ENCODE measurements around the gene BRSK2. TPM values are rescaled to one million over a fixed set of nuclear protein-coding genes. Genes with fewer than 3 reads are reported as not detected.
A peak's percentile ranks its signal among the peaks of the same experiment; 100 is the strongest.

Gene BRSK2
- total RNA-seq, 1 donor from 2014 or later = 1.0 TPM

DNA sequence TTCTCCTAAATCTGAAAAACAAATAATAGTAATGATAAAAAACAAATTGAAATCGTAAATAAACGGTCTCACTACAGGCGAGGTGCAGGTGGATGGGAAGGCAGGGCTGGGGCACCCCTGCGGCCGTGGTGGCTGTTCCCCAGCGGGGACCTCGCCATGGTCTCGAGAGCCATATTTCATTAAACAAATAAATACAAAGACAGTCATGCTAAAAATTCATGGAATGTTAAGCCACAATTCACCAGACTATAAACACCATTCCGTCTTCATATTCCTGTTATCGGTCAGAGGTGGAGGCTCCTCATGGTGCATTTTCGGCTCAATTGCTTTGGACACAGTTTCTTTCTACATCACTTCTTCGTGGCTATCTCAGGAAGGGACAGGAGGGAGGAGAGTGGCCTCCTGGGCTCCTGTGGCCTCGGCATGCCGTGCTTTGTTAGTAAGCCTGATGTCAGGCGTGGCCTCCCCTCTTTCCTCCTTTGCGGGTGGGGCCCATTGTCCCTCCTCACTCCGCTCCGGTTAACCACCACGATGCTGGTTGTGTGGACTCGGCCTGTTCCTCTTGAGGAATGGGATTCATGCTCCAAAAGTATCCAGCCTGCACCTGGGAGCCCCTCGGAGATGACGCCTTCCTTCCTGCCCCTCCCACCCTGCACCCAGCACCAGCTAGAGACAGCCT, 16.1 kb upstream of the BRSK2 start:
- Histone ChIP-seq H3K9ac (ENCODE audit: low read depth in 1 of 3, low read length in 3 of 3) (no peak overlapping the region), H3K4me3 (ENCODE audit: low read length in 3 of 3) (no peak overlapping the region), H3K27me3 (ENCODE audit: control insufficient read depth in 3 of 3, insufficient read depth in 3 of 3, low read length in 3 of 3) (peaks cover 32 to 73% (median 60%) of the 10 kb centered on the region in 3 donors), H3K4me1 (ENCODE audit: control insufficient read depth in 3 of 3, insufficient read depth in 3 of 3, low read length in 3 of 3) (no peaks in the 10 kb centered on the region), H3K36me3 (ENCODE audit: control insufficient read depth in 3 of 3, insufficient read depth in 3 of 3, low read length in 3 of 3) (no peaks in the 10 kb centered on the region), H3K27ac (ENCODE audit: low read depth, low read length) (no peak overlapping the region), H3K9me3 (ENCODE audit: control insufficient read depth in 3 of 3, low read length in 3 of 3) (no peaks in the 10 kb centered on the region)

DNA sequence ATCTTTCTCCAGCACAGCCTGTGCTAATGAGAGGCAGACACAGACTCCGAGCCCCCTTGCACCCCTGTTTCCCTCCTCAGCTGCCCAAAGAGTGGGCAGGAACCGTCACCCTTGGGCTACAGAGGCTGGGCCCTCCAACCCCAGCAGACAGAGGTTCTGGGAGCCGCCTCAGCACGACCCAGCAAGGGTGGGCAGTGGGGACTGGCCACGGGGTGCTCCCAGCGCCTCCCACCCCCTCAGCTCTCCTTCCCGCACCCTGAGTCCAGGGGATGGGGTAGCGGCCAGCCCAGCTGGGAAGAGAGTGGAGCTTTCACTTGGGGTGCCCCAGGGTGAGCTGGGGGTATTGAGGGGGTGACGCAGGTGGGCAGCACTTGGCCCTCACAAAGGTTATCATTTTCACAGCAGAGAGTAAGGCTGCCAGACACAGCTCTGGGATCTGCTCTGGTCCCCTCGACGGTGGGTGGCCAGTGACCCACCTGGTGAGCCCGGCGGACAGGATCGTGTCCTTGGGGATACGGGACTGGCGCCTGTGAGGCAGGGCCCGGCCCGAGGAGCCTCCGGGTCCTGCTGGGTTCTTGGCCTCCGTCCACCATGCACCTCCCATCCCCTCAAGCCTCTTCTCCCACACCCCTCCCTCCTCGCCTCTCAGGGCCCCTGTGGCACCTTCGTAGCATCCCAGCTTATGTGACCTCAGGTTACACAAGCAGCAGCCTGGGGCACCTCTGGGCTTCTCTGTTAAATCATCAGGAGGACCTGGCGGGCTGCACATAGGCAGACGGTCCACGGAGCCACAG, 14.4 kb upstream of the BRSK2 start:
- Histone ChIP-seq H3K27ac (ENCODE audit: low read depth, low read length) (no peak overlapping the region), H3K36me3 (ENCODE audit: control insufficient read depth in 3 of 3, insufficient read depth in 3 of 3, low read length in 3 of 3) (no peaks in the 10 kb centered on the region), H3K9ac (ENCODE audit: low read depth in 1 of 3, low read length in 3 of 3) (no peak overlapping the region), H3K9me3 (ENCODE audit: control insufficient read depth in 3 of 3, low read length in 3 of 3) (peaks cover 0 to 1% (median 0%) of the 10 kb centered on the region in 3 donors), H3K4me1 (ENCODE audit: control insufficient read depth in 3 of 3, insufficient read depth in 3 of 3, low read length in 3 of 3) (no peaks in the 10 kb centered on the region), H3K4me3 (ENCODE audit: low read length in 3 of 3) (no peak overlapping the region), H3K27me3 (ENCODE audit: control insufficient read depth in 3 of 3, insufficient read depth in 3 of 3, low read length in 3 of 3) (peaks cover 25 to 58% (median 46%) of the 10 kb centered on the region in 3 donors)

DNA sequence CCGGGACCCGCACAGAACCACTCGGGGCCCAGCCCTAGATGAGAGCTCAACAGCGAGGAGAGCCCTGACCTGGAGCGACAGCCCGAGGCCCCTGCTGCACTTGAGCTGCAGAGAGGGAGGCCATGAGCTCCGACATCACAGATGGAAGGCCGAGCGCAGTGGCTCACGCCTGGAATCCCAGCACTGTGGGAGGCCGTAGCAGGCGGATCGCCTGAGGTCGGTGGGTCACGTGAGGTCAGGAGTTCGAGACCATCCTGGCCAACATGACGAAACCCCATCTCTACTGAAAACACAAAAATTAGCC, 13.8 kb upstream of the BRSK2 start:
- Histone ChIP-seq H3K36me3 (ENCODE audit: control insufficient read depth in 3 of 3, insufficient read depth in 3 of 3, low read length in 3 of 3) (no peaks in the 10 kb centered on the region), H3K4me3 (ENCODE audit: low read length in 3 of 3) (no peak overlapping the region), H3K4me1 (ENCODE audit: control insufficient read depth in 3 of 3, insufficient read depth in 3 of 3, low read length in 3 of 3) (no peaks in the 10 kb centered on the region), H3K27me3 (ENCODE audit: control insufficient read depth in 3 of 3, insufficient read depth in 3 of 3, low read length in 3 of 3) (peaks cover 20 to 53% (median 40%) of the 10 kb centered on the region in 3 donors), H3K9me3 (ENCODE audit: control insufficient read depth in 3 of 3, low read length in 3 of 3) (peaks cover 0 to 3% (median 0%) of the 10 kb centered on the region in 3 donors), H3K27ac (ENCODE audit: low read depth, low read length) (no peak overlapping the region), H3K9ac (ENCODE audit: low read depth in 1 of 3, low read length in 3 of 3) (no peak overlapping the region)

DNA sequence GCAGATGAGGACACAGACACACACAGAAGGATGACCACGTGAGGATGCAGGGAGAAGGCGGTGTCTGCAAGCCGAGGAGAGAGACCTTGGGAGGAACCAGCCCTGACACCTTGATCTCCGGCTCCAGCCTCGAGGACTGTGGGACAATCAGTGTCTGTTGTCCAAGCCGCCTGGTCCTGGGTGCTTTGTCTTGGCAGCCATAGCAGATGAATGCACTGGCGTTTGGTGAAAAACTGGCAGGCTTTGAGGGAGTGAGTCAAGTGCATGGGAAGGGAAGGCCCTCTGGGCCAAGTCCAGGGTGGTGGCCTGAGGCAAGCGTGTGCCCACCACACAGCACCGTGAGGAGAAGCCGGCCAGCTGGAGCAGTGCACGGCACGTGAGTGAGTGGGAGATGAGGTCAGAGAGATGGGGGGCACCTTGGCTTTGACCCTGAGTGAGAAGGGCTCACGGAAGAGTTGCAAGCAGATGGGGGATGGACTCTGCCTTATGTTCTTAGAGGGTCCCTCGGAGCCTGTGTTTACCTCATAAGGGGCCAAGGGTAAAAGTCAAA, 12.4 kb upstream of the BRSK2 start:
- H3K36me3 ChIP-seq (ENCODE audit: control insufficient read depth in 3 of 3, insufficient read depth in 3 of 3, low read length in 3 of 3) = no peaks in the 10 kb centered on the region
- peaks cover 23 to 45% (median 42%) of the 10 kb centered on the region in 3 donors for H3K27me3 ChIP-seq (ENCODE audit: control insufficient read depth in 3 of 3, insufficient read depth in 3 of 3, low read length in 3 of 3)
- H3K4me1 ChIP-seq (ENCODE audit: control insufficient read depth in 3 of 3, insufficient read depth in 3 of 3, low read length in 3 of 3) = no peaks in the 10 kb centered on the region
- no peak overlapping the region for H3K27ac ChIP-seq (ENCODE audit: low read depth, low read length)
- no peak overlapping the region for H3K9ac ChIP-seq (ENCODE audit: low read depth in 1 of 3, low read length in 3 of 3)
- H3K4me3 ChIP-seq (ENCODE audit: low read length in 3 of 3) = no peak overlapping the region
- peaks cover 0 to 3% (median 0%) of the 10 kb centered on the region in 3 donors for H3K9me3 ChIP-seq (ENCODE audit: control insufficient read depth in 3 of 3, low read length in 3 of 3)

DNA sequence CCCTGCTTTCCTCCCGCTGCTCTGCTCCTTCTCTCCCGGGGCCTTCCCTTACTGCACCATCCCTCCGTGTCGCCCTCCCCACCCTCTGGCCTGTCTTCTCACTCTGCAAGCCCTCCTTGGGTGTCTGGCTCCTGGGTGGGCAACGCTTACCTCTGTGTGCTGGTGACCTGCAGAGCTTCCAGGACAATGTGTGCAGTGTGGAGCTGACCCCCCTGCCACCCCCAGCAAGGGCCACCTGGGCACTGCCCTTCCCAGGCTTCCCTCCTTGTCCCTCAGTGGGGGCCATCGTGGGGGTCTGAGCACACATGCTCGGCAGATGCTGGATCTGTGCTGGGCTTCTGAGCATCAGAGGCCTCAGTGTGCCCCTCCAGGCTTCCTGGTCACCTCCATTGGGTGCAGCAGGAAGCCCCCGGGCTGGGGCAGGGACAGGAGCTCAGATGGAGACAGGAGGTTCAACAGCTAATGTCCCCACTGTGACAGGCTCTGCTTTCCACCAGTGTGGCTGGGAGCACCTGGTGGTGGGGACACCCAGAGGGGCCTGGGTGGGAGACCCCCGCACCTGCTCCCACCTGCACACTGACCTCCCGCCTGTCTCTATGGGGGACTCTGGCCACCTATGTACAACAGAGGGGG, 7.8 kb upstream of the BRSK2 start:
- Histone ChIP-seq H3K9me3 (ENCODE audit: control insufficient read depth in 3 of 3, low read length in 3 of 3) (peaks cover 0 to 3% (median 0%) of the 10 kb centered on the region in 3 donors), H3K36me3 (ENCODE audit: control insufficient read depth in 3 of 3, insufficient read depth in 3 of 3, low read length in 3 of 3) (no peaks in the 10 kb centered on the region), H3K27me3 (ENCODE audit: control insufficient read depth in 3 of 3, insufficient read depth in 3 of 3, low read length in 3 of 3) (peaks cover 13 to 33% (median 25%) of the 10 kb centered on the region in 3 donors), H3K4me3 (ENCODE audit: low read length in 3 of 3) (no peak overlapping the region), H3K9ac (ENCODE audit: low read depth in 1 of 3, low read length in 3 of 3) (no peak overlapping the region), H3K27ac (ENCODE audit: low read depth, low read length) (no peak overlapping the region), H3K4me1 (ENCODE audit: control insufficient read depth in 3 of 3, insufficient read depth in 3 of 3, low read length in 3 of 3) (peaks cover 3 to 4% (median 4%) of the 10 kb centered on the region in 3 donors)

DNA sequence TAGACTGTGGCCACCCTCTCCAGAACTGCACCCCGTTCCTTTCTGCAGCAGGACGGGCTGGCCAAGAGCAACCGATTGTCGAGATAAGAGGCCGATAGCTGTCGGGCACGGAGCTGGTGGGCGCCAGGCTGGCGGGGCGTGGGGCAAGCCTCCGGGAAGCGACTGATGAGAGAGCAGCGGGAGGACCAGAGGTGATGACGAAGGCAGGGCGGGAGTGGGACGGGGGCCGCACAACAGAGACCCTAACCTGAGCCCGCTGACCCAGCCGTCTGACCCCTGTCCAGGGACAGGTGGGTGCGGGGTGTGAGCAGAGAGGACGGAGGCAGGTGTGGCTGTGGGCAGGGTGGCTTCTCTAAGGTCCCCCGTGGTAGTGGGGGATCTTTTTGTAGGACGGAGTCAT, 7.3 kb upstream of the BRSK2 start:
- Histone ChIP-seq H3K9me3 (ENCODE audit: control insufficient read depth in 3 of 3, low read length in 3 of 3) (peaks cover 0 to 3% (median 0%) of the 10 kb centered on the region in 3 donors), H3K27ac (ENCODE audit: low read depth, low read length) (no peak overlapping the region), H3K4me1 (ENCODE audit: control insufficient read depth in 3 of 3, insufficient read depth in 3 of 3, low read length in 3 of 3) (peaks cover 3 to 4% (median 4%) of the 10 kb centered on the region in 3 donors), H3K36me3 (ENCODE audit: control insufficient read depth in 3 of 3, insufficient read depth in 3 of 3, low read length in 3 of 3) (no peaks in the 10 kb centered on the region), H3K27me3 (ENCODE audit: control insufficient read depth in 3 of 3, insufficient read depth in 3 of 3, low read length in 3 of 3) (peaks cover 8 to 31% (median 24%) of the 10 kb centered on the region in 3 donors), H3K9ac (ENCODE audit: low read depth in 1 of 3, low read length in 3 of 3) (no peak overlapping the region), H3K4me3 (ENCODE audit: low read length in 3 of 3) (no peak overlapping the region)

DNA sequence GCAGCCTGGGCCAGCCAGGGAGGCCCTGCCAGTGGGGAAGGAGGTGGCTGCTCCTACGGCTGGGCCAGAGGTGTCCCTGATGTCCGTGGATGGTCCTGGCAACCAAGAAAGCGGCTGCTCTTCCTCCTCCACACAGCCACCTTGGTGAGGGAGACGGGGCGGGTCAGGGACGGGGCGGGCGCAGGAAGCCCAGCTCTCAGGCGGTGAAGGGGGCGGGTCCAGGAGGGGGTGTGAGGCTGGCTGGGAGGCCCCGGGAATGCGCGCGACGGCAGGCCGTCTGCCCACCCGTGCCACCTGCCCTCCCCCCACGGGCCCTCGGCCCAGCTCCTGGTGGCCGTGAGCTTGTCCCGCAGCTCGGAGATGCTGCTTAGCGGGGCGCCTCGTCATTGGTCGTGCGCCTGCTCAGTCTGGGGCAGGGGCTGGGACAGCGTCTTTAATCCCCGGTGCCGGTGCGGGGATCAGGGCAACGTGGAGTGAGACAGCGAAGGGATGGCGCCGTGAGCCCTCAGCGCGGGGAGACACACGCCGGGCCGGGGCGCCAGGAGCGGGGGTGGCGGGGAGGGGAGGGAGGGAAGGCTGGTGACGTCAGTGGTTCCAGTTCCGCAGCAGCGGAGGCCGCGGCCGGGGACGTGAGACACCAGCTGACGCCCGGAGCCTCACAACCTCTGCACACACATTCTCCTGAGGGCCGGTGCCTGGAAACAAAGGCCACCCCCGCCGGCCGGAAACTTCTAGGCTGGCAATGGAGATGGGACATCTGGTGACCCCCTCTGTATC, 6.7 kb upstream of the BRSK2 start:
- peak overlapping the region; percentile 36 for H3K27ac ChIP-seq (ENCODE audit: low read depth, low read length)

DNA sequence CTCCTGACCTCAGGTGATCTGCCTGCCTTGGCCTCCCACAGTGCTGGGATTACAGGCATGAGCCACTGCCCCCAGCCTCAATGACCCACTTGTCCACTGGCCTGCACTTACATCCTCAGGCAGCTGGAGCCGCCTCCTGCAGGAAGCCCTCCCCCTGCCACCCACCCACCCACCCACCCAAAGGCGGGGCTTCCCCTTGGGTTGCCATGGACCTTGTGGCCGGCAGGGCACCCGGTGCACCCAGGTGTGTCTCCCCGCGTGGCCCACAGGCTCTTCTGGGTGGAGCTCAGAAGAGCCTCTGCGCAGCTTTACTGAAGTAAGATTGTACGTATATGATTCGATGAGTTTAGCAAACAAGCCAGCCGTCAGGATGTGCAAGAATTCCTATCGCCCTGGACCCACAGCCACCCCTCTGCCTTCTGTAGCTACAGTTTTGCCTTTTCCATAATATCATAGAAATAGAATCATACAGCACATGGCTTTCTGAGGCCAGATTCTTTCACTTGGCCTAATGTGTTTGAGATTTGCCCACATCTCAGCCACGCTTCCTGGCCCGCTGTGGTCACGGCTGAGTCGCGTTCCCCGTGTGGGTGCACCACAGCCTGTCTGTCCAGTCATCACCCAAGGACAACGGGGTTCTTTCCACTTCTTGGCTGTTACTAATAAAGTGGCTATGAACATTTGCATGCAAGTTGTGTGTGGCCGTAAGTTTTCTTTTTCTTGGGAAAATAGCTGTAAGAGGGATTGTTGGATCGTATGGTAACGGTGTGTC, 5.3 kb upstream of the BRSK2 start:
- Histone ChIP-seq H3K9me3 (ENCODE audit: control insufficient read depth in 3 of 3, low read length in 3 of 3) (peaks cover 0 to 3% (median 0%) of the 10 kb centered on the region in 3 donors), H3K4me1 (ENCODE audit: control insufficient read depth in 3 of 3, insufficient read depth in 3 of 3, low read length in 3 of 3) (peaks cover 9 to 14% (median 12%) of the 10 kb centered on the region in 3 donors), H3K27ac (ENCODE audit: low read depth, low read length) (no peak overlapping the region), H3K36me3 (ENCODE audit: control insufficient read depth in 3 of 3, insufficient read depth in 3 of 3, low read length in 3 of 3) (no peaks in the 10 kb centered on the region), H3K4me3 (ENCODE audit: low read length in 3 of 3) (no peak overlapping the region), H3K27me3 (ENCODE audit: control insufficient read depth in 3 of 3, insufficient read depth in 3 of 3, low read length in 3 of 3) (peaks cover 20 to 45% (median 38%) of the 10 kb centered on the region in 3 donors), H3K9ac (ENCODE audit: low read depth in 1 of 3, low read length in 3 of 3) (no peak overlapping the region)

More for the DNA sequence above, 6.7 kb upstream of the BRSK2 start:
- Histone ChIP-seq H3K9ac (ENCODE audit: low read depth in 1 of 3, low read length in 3 of 3) (peak overlapping the region; percentile 45 to 57 (median 50)), H3K4me1 (ENCODE audit: control insufficient read depth in 3 of 3, insufficient read depth in 3 of 3, low read length in 3 of 3) (peaks cover 3 to 4% (median 4%) of the 10 kb centered on the region in 3 donors), H3K9me3 (ENCODE audit: control insufficient read depth in 3 of 3, low read length in 3 of 3) (peaks cover 0 to 3% (median 0%) of the 10 kb centered on the region in 3 donors), H3K36me3 (ENCODE audit: control insufficient read depth in 3 of 3, insufficient read depth in 3 of 3, low read length in 3 of 3) (no peaks in the 10 kb centered on the region), H3K4me3 (ENCODE audit: low read length in 3 of 3) (peak overlapping the region; percentile 38 to 64 (median 58)), H3K27me3 (ENCODE audit: control insufficient read depth in 3 of 3, insufficient read depth in 3 of 3, low read length in 3 of 3) (peaks cover 11 to 33% (median 27%) of the 10 kb centered on the region in 3 donors)

DNA sequence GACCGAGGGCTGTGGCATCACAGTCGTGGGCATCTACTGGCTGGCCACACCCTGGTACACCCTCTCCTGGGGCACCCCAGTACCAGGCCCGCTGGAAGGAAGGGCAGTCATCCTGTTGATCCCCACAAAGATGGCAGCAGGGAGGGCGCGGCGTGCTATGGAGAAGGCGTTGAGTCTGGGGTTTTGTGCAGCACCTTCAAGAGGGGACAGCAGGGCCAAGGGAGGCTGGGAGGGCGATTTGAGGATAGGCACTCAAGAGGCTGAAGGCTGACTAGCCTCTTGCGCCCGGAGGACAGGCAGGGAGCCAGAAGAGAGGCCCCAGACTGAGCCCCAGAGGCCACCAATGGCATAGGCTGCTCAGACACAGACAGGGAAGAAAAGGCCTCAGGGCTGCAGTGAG, 2.2 kb upstream of the BRSK2 start:
- Histone ChIP-seq H3K4me1 (ENCODE audit: control insufficient read depth in 3 of 3, insufficient read depth in 3 of 3, low read length in 3 of 3) (peaks cover 9 to 16% (median 13%) of the 10 kb centered on the region in 3 donors), H3K9ac (ENCODE audit: low read depth in 1 of 3, low read length in 3 of 3) (no peak overlapping the region), H3K27ac (ENCODE audit: low read depth, low read length) (no peak overlapping the region), H3K27me3 (ENCODE audit: control insufficient read depth in 3 of 3, insufficient read depth in 3 of 3, low read length in 3 of 3) (peaks cover 38 to 54% (median 47%) of the 10 kb centered on the region in 3 donors), H3K36me3 (ENCODE audit: control insufficient read depth in 3 of 3, insufficient read depth in 3 of 3, low read length in 3 of 3) (no peaks in the 10 kb centered on the region), H3K4me3 (ENCODE audit: low read length in 3 of 3) (no peak overlapping the region), H3K9me3 (ENCODE audit: control insufficient read depth in 3 of 3, low read length in 3 of 3) (no peaks in the 10 kb centered on the region)

All from skeletal muscle tissue (tissue), 4 donors.